Occipital lobe (tissue), 2 donors: ENCODE data around the gene TMEM178B. TPM values are rescaled to one million over a fixed set of nuclear protein-coding genes. Genes with fewer than 3 reads are reported as not detected.

Experiments
- DNase-seq: peaks from one replicate; lab custom pipeline; 2025; lab: John Stamatoyannopoulos, UW
- total RNA-seq: library from RNA; depleted of rRNA; stranded (reverse); fragments of >200 nt; gene quantifications from one replicate; pipeline ENCODE4 v1.2.3, GENCODE V29; 2014

TMEM178B gene
- total RNA-seq, 1 donor from 2014 or later = 50.7 TPM

GRCh38 chr7:141220263-141220880 is 146.5 kb downstream of the TMEM178B start:
- no peak for DNase-seq

- no peak for DNase-seq
Observed at GRCh38 chr7:141221007-141221612, 147.2 kb downstream of the TMEM178B start.

- peak; percentile 22 for DNase-seq
Observed at GRCh38 chr7:141225916-141226618, 152.2 kb downstream of the TMEM178B start.

- no peak for DNase-seq
Observed at GRCh38 chr7:141227454-141227853, 153.6 kb downstream of the TMEM178B start.

DNA sequence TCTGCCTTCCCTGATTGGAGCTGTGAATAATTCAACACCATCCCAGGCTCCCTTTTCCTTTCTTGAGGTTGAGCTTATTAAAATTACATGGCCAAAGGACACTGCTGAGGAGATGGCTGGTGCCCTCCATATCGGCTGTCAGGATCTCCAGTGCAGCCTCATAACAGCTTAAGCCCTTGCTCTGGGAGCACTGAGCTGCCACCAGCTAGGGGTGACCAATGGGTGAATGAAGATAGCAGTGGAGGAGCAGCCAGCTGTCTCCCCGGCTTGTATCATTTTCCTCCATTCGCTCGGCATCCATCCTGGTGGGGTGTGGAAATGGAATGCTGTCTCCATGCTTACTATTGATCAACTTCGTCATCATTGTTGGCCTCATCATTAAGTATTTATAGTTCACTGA is 154.6 kb downstream of the TMEM178B start:
- DNase-seq = no peak

DNA sequence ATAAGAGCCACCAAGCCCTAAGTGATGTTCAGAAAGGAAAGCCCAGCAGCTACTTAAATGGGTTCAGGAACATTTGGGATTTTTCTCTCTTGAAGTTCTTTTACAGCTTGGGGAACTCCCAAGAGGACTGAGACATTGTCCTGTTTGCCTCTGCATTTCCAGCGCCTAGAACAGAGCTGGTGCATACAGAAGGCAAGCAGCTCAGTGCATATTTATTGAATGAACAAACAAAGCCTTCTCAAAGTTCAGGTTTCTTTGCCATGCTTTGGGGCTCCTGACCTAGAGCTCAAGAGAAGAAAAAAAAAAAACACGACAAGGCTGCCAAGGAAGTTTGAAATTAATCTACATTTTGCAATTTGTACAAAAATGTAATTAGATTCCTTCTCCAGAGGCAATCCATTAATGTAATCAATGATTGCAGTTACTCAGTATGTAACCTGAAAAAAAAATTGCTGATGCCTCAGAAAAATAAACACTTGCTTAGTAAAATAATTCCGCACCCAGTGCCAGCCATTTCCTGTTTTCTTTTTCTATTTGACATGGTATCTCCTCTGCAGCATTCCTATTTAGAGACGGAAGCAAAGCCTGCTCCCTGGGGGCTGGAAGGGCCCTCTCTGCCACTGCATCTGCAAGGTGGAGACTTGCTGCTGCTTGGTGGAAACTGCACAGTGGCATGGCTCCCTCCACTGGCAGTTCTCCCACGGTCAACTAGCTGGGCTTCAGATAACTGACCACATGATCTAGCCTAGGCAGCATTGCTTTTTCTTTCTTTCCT is 157.3 kb downstream of the TMEM178B start:
- no peak for DNase-seq

DNA sequence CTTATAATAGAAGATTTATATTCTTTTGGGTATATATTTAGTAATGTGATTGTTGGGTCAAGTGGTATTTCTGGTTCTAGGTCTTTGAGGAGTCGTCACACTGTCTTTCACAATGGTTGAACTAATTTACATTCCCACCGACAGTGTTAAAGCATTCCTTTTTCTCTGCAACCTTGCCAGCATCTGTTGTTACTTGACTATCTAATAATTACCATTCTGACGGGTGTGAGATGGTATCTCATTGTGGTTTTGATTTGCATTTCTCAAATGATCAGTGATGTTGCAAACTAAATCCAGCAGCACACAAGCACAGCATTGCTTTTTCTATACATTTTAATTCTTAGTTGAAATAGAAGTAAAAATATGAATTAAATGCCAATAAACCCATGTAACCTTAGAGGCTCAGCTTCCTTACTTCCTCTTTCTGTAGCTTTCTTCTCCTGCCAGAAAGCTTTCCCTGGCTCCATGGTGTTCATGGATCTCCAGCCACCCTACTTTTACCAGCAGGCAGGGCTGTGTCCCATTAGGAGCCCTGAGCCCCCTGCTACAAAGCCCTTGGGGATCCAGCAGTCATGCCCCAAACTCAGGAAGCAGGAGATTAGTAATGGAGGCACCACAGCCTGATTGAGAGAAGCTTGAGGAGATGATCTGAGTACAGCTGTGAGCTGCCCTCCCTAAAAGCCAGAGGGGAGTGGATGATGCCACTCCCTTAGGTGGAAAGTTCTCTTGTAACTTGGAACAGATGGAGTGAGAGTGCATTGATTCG is 158.6 kb downstream of the TMEM178B start:
- DNase-seq = no peak

- DNase-seq = no peak
Observed at GRCh38 chr7:141234335-141235105, 160.7 kb downstream of the TMEM178B start.

- DNase-seq = no peak
Observed at GRCh38 chr7:141235656-141236055, 161.8 kb downstream of the TMEM178B start.

DNA sequence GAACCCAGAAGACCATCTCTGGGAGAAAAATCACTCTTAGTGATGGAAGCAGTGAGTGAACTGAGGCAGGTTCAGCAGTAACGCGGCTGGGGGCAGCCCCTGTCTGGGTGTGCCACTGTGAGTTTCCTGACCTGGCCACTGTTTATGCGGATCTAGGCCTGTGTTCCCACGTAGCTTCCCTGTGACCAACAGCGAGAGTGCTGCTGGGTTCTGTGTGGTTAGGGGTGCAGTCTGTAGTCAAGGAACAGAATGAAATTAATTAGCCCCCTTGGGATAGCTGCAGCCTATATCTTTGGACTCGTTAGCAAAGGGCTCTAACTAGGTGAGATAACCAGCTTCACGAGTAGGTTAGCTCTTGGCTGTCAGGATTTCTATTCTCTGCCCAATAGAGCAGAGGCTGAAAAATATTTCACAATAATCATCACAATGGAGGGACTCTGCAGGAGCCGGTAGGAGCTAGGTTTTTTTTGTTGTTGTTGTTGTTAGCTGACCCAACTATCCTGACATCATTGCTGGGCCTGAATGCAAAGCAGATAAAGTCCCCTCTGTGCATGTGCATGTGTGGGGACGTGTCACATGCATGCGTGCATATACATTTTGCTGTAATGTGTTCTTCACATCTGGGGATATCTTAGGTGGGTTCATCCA is 164.9 kb downstream of the TMEM178B start:
- no peak for DNase-seq

DNA sequence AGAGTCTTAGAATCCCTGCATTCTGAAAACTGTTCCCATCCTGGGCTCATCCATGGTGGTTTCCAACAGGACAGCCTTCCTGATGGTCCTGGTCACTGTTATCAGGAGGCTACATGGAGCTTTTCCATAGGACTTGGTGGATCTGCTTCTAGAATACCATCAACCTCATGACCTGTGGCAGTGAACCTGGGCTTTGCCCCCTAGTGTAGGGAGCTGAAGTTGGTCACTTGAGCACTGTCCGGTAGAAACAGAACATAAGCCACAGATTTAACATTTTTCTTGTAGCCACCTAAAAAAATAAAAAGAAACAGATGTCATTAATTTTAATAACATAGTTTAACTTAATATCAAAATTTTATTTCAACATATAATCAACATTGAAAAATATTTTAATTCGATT is 165.8 kb downstream of the TMEM178B start:
- DNase-seq = no peak

DNA sequence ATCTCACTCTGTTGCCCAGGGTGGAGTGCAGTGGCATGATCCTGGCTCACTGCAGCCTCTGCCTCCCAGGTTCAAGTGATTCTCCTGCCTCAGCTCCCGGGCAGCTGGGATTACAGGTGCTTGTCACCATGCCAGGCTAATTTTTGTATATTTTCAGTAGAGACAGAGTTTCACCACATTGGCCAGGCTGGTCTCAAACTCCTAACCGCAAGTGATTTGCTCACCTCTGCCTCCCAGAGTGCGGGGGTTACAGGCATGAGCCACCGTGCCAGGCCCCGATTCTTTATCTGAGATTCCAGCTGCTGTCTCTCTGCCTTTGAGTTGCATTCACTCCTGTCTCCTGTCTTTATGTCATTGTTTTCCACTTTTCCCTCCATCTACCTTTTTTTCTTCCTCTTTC is 168.7 kb downstream of the TMEM178B start:
- no peak for DNase-seq

GRCh38 chr7:141243368-141243767 is 169.5 kb downstream of the TMEM178B start:
- no peak for DNase-seq

- no peak for DNase-seq
Observed at GRCh38 chr7:141244435-141244834, 170.6 kb downstream of the TMEM178B start.

GRCh38 chr7:141246426-141246825 is 172.6 kb downstream of the TMEM178B start:
- DNase-seq = no peak

- no peak for DNase-seq
Observed at GRCh38 chr7:141251180-141251579, 177.3 kb downstream of the TMEM178B start.

DNA sequence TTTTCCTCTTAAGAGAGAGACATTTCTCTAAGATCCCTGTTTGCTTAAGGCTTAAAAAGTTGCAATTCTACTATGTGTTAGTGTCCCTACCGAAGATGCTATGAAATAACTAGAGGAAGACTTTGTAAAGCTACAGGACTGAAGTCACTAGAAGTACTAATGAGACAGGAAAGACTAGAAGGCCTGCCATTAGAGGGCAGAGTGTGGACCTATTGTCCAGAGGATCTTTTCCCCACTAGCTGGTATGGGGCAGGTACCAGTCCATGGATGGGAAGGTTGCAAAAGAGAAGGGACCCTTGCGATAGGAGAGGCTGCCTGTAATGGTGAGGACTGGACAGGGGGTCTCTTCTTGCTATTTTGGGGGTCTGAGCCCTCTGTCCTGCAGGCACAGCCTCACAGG is 178.1 kb downstream of the TMEM178B start:
- no peak for DNase-seq

GRCh38 chr7:141257597-141257996 is 183.7 kb downstream of the TMEM178B start:
- DNase-seq = no peak

DNA sequence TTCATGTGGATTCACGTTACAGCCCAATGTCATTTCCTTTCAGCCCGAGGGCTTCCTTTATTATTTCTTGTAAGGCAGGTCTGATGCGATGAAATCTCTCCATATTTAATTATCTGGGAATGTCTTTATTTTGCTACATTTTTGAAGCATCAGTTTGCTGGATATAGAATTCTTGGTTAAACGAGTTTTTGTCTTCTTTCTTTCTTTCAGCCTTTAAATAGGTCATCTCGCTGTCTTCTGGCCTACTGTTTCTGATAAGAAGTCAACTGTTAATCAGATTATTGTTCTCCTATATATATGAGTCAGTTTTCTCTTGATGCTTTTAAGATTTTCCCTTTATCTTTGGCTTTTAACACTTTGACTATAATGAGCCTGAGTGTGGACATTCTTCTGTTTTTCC is 184.7 kb downstream of the TMEM178B start:
- no peak for DNase-seq
